Measurements from ENCODE around the gene FILIP1. TPM values are rescaled to one million over a fixed set of nuclear protein-coding genes. Genes with fewer than 3 reads are reported as not detected.

FILIP1 gene, protein sequence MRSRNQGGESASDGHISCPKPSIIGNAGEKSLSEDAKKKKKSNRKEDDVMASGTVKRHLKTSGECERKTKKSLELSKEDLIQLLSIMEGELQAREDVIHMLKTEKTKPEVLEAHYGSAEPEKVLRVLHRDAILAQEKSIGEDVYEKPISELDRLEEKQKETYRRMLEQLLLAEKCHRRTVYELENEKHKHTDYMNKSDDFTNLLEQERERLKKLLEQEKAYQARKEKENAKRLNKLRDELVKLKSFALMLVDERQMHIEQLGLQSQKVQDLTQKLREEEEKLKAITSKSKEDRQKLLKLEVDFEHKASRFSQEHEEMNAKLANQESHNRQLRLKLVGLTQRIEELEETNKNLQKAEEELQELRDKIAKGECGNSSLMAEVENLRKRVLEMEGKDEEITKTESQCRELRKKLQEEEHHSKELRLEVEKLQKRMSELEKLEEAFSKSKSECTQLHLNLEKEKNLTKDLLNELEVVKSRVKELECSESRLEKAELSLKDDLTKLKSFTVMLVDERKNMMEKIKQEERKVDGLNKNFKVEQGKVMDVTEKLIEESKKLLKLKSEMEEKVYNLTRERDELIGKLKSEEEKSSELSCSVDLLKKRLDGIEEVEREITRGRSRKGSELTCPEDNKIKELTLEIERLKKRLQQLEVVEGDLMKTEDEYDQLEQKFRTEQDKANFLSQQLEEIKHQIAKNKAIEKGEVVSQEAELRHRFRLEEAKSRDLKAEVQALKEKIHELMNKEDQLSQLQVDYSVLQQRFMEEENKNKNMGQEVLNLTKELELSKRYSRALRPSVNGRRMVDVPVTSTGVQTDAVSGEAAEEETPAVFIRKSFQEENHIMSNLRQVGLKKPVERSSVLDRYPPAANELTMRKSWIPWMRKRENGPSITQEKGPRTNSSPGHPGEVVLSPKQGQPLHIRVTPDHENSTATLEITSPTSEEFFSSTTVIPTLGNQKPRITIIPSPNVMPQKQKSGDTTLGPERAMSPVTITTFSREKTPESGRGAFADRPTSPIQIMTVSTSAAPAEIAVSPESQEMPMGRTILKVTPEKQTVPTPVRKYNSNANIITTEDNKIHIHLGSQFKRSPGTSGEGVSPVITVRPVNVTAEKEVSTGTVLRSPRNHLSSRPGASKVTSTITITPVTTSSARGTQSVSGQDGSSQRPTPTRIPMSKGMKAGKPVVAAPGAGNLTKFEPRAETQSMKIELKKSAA (N-terminal part only)
- 0.05 and 0.29 TPM in 2 replicates for total RNA-seq (2014; rRNA removed; shearing (Covaris generic))

GRCh38 chr6:75493400-75494064 is at the start of gene FILIP1:
FILIP1 (minus strand) TSS chr6:75493800; CDS start chr6:75414972, 78,828 bp downstream.
- DNase-seq (ENCODE audit: low spot score), result no peak

DNA sequence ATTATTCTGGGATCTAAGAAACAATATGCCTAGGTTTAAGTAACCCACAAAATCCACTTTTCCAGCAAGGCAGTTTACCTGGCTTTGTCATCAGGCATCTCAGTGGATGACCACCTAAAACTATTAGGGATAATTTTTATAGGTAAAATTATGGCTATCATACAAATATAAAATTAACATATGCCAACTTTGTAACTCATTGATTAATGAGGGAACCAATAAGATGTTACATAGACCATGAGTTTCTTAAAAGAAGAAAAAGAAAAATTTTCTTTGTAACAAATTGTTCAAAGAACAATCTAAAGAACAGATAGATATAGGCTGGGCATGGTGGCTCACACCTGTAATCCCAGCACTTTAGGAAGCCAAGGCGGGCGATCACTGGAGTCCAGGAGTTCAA is 49.7 kb upstream of the FILIP1 start:
- DNase-seq (ENCODE audit: low spot score), result no peak

GRCh38 chr6:75539136-75539535 is 45.5 kb upstream of the FILIP1 start:
- DNase-seq (ENCODE audit: low spot score), result no peak

GRCh38 chr6:75532521-75532920 is 38.9 kb upstream of the FILIP1 start:
- no peak for DNase-seq (ENCODE audit: low spot score)

DNA sequence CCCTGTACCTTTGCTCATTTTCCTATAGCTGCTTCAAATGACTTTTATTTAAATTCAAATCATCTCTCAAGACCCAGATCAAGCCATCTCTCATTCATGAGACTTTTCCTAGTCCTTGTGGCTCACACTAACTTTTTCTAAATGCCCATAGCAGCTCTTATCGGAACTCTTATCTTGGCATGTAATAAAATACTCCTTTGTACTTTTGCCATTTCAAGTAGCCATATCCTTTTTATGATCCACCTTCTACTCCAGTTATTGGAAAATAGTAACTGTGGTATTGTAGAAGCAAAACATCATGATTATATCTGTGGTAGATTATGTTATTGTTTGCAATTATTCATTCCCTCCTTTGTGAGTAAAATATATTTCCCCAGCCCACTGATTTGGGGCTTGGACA is 37.6 kb upstream of the FILIP1 start:
- DNase-seq (ENCODE audit: low spot score), result no peak

DNA sequence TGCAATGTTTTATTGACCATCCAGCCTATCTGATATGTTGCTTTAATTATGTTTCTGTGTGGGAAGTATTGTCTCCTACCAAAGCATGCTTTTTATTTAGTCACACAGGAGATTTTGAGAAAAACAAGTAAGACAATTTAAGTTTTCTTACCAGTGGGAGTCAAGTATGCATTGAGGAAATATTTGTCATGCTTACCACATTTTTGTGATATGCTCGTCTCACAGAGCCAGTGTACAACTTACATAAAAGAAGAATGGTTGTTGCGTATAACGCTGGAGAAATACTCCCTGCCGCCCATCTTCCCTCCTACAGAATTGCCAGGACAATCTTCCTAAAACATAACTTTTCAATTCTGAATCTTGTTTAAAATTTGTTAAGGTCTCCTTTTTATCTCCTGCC is 37.1 kb upstream of the FILIP1 start:
- DNase-seq (ENCODE audit: low spot score), result no peak

- no peak for DNase-seq (ENCODE audit: low spot score)
These were observed 34.8 kb upstream of the FILIP1 start for GRCh38 chr6:75528423-75528822.

- DNase-seq (ENCODE audit: low spot score), result peak; percentile 65
These were observed 33.0 kb upstream of the FILIP1 start for GRCh38 chr6:75526502-75527127.

DNA sequence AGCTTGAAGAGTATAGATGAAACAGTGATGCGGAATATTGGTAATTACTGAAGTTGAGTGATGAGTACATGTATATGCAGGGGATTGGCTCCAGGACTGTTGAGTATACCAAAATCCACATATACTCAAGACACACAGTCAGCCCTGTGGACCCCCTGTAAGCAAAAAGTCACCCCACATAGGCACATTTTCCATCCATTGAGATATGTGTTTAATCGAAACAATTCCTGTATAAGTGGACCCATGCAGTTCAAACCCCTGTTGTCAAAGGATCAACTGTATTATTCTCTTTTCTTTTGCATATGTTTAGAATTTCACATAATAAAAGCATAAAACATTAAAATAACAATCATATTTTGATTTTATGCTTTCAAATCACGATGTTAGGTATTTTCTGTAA is 32.1 kb upstream of the FILIP1 start:
- no peak for DNase-seq (ENCODE audit: low spot score)

DNA sequence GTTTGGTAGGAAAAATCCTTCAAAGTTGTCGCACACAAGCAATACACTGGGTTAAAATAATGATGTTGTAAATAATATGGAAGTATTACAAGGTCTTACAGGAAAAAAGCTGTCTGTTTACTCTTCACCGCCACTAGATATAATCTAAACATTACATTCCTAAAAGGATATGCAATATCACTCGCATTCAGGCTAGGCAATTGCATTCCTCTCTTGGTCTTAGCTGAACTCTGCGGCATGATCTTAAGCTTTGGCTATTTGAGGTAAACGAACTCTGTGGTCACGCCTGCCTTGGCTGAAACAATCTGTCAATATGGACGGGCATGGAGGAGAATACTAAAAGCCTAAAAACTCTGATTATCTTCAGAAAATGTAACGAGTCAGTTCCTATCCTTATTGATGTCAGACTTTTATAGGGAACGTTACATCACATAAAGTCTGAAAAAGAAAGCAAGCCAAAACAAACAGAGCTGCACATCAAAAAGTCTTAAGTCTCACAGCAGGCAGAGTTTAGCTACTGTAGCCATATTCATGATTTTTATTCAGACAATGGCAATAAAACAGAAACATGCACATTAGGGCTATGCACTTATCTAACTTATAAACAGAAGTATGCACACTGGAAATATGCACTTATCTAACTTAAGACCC is 30.8 kb upstream of the FILIP1 start:
- peak; percentile 85 for DNase-seq (ENCODE audit: low spot score)

DNA sequence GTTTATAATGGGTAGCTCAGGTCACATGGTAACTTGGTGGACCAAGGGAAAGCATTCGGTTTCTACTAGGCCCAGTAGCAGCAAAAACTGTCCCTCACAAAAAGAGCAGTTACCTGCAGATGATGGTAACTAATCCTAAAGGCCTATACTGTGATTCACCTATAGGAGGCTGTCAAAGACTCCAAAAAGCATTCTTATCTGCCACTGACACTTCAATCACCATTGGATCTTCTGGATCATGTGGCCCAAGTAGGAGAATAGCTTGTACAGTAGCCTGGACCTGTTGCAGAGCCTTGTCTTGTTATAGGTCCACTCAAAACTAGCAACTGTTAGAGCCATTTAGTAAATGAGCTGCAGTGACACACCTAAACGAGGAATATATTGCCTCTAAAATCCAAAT is 23.2 kb upstream of the FILIP1 start:
- no peak for DNase-seq (ENCODE audit: low spot score)

- no peak for DNase-seq (ENCODE audit: low spot score)
These were observed 19.0 kb upstream of the FILIP1 start for GRCh38 chr6:75512591-75512990.

GRCh38 chr6:75505424-75505823 is 11.8 kb upstream of the FILIP1 start:
- no peak for DNase-seq (ENCODE audit: low spot score)

DNA sequence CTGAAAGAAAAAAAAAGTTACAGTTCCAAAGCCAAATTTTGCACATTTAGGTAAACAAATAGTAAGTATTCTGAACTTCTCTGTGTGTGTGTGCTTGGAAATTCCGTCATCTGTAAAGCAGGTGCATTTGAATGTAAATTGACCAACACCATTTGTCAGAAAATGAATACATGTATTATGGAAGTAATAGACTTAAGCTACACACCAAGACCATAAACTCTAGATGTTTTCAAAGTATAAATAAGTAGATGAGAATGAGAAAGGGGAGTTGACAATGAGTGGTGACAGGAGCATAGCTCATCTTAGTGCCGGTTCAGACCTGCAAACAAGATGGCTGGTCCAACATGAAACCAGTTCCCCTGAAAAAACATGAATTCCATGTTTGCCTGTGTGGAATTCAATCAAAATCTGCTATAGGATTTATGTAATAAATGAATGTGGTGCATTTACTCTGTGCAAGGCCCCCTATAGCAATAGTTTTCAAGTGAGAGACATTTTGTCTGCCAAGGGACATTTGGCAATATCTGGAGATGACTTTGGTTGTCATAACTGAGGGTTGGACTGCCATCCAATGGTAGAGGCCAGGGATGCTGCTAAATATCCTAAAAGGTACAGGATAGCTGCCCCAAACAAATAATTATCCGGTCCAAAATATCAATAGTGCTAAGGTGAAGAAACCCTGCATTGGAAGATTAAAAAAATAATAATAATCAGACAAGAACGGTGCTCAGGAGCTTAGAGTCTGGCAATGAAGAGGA is 11.0 kb upstream of the FILIP1 start:
- no peak for DNase-seq (ENCODE audit: low spot score)

- DNase-seq (ENCODE audit: low spot score), result no peak
These were observed 9.7 kb upstream of the FILIP1 start for GRCh38 chr6:75503291-75503690.

- DNase-seq (ENCODE audit: low spot score), result no peak
These were observed 9.3 kb upstream of the FILIP1 start for GRCh38 chr6:75502884-75503283.

GRCh38 chr6:75501756-75502155 is 8.2 kb upstream of the FILIP1 start:
- no peak for DNase-seq (ENCODE audit: low spot score)

GRCh38 chr6:75499640-75500039 is 6.0 kb upstream of the FILIP1 start:
- DNase-seq (ENCODE audit: low spot score), result no peak

- DNase-seq (ENCODE audit: low spot score), result no peak
These were observed 5.3 kb upstream of the FILIP1 start for GRCh38 chr6:75498862-75499261.

GRCh38 chr6:75497994-75498393 is 4.4 kb upstream of the FILIP1 start:
- no peak for DNase-seq (ENCODE audit: low spot score)
